D721Med (cell line): ENCODE measurements around the gene ZBED1.
"Not testable (repeated sequence)": the region's sequence is repeated elsewhere in the genome, so short reads cannot be mapped to it uniquely, and the experiment has no call there.

ENCODE experiments used
- DNase-seq: peaks from one replicate; pipeline ENCODE4 v3.0.0; 2011; ENCODE audit warnings: low spot score; ENCODE audit not compliant: insufficient read length
- FAIRE-seq: peaks from 2 replicates; lab custom pipeline; 2011; peaks lifted over from hg19 to GRCh38; lab: Jason Lieb, UNC
- TF ChIP-seq, protein P1 (sequence below): IDR thresholded peaks from 2 replicates; pipeline ENCODE4 v1.5.1; 2012; ENCODE audit warnings: mild to moderate bottlenecking, control low read depth; ENCODE audit not compliant: insufficient read depth; ENCODE audit errors: missing control alignments

Gene ZBED1

GRCh38 chrX:2469196-2469685, 31.5 kb downstream of the ZBED1 start:
- TF ChIP-seq, protein P1, sequence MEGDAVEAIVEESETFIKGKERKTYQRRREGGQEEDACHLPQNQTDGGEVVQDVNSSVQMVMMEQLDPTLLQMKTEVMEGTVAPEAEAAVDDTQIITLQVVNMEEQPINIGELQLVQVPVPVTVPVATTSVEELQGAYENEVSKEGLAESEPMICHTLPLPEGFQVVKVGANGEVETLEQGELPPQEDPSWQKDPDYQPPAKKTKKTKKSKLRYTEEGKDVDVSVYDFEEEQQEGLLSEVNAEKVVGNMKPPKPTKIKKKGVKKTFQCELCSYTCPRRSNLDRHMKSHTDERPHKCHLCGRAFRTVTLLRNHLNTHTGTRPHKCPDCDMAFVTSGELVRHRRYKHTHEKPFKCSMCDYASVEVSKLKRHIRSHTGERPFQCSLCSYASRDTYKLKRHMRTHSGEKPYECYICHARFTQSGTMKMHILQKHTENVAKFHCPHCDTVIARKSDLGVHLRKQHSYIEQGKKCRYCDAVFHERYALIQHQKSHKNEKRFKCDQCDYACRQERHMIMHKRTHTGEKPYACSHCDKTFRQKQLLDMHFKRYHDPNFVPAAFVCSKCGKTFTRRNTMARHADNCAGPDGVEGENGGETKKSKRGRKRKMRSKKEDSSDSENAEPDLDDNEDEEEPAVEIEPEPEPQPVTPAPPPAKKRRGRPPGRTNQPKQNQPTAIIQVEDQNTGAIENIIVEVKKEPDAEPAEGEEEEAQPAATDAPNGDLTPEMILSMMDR, result no peak
- no peak for FAIRE-seq
- DNase-seq, result no peak

- FAIRE-seq (no peak), DNase-seq (no peak)
- TF ChIP-seq, protein P1, result no peak
Observed at GRCh38 chrX:2468261-2469195, 32.2 kb downstream of the ZBED1 start.

- TF ChIP-seq, protein P1, result no peak
- DNase-seq, result no peak
- FAIRE-seq, result no peak
Observed at GRCh38 chrX:2466876-2467656, 33.7 kb downstream of the ZBED1 start.

- TF ChIP-seq, protein P1, result no peak
- no peak for DNase-seq
- FAIRE-seq, result no peak
Observed at GRCh38 chrX:2464677-2465166, 36.1 kb downstream of the ZBED1 start.

DNA sequence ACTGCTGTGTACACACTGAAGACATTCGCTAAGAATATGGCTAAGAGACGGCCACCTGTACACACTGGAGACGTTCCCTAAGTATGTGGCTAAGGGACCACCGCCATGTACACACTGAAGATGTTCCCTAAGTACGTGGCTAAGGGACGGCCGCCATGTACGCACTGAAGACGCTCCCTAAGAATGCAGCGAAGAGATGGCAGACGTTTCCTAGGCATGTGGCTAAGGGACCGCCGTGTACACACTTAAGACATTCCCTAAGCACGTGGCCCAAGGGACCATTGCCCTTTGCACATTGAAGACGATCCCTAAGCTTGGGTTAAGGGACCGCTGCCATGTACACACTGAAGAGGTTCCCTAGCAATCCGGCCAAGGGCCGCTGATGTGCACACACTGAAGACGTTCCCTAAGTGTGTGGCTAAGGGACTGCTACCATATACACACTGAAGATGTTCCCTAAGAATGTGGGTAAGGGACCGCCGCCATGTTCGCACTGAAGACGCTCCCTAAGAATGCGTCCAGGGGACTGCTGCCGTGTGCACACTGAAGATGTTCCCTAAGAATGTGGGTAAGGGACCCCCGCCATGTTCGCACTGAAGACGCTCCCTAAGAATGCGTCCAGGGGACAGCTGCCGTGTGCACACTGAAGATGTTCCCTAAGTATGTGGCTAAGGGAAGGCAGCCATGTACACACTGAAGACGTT, 36.7 kb downstream of the ZBED1 start:
- TF ChIP-seq, protein P1, result no peak
- FAIRE-seq (no peak), DNase-seq (no peak)

GRCh38 chrX:2463481-2463880, 37.3 kb downstream of the ZBED1 start:
- DNase-seq, FAIRE-seq: not testable (repeated sequence)

GRCh38 chrX:2462780-2463179, 38.0 kb downstream of the ZBED1 start:
- FAIRE-seq (no peak), DNase-seq (no peak)
- TF ChIP-seq, protein P1, result no peak
